Kidney epithelial cell (primary cell): ENCODE measurements around the gene ISG20L2. TPM values are rescaled to one million over a fixed set of nuclear protein-coding genes. Genes with fewer than 3 reads are reported as not detected.
A peak's percentile ranks its signal among the peaks of the same experiment; 100 is the strongest.
"Not testable (repeated sequence)": the region's sequence is repeated elsewhere in the genome, so short reads cannot be mapped to it uniquely, and the experiment has no call there.

ENCODE experiments used
- DNase-seq: peaks from one replicate; pipeline ENCODE4 v3.0.0-alpha.2; 2010; ENCODE audit warnings: low read depth
- H3K27me3 ChIP-seq: 2 replicates; pipeline ENCODE4 v1.6.0; 2011; ENCODE audit warnings: low read length; ENCODE audit not compliant: control insufficient read depth, insufficient read depth
- H3K36me3 ChIP-seq: 2 replicates; pipeline ENCODE4 v1.5.1; 2011; ENCODE audit warnings: low read length; ENCODE audit not compliant: control insufficient read depth, insufficient read depth
- H3K4me3 ChIP-seq: 2 replicates; pipeline ENCODE4 v1.5.1; 2011; ENCODE audit warnings: low read depth, mild to moderate bottlenecking, control low read depth, low read length
- CTCF ChIP-seq: IDR thresholded peaks from 2 replicates; pipeline ENCODE4 v1.5.1; 2011; ENCODE audit warnings: mild to moderate bottlenecking, moderate library complexity, low read length, control low read depth, inconsistent platforms; ENCODE audit not compliant: insufficient read depth, poor library complexity, severe bottlenecking
- total RNA-seq: library from RNA; depleted of rRNA; stranded (reverse); fragments of >200 nt; gene quantifications from 2 replicates; pipeline ENCODE4 v1.2.3, GENCODE V29; 2015

The ISG20L2 gene
- total RNA-seq, 1 donor from 2014 or later, result 17.7 TPM

- Histone ChIP-seq H3K36me3 (no peaks in the 10 kb centered on the region), H3K27me3 (no peaks in the 10 kb centered on the region), H3K4me3 (peak overlapping the region; percentile 87)
- no peak for TF ChIP-seq CTCF
- DNase-seq, result no peak
Measured at GRCh38 chr1:156766298-156767100, 37.9 kb upstream of the ISG20L2 start.

- H3K4me3 ChIP-seq, result no peak overlapping the region
- no peaks in the 10 kb centered on the region for H3K27me3 ChIP-seq
- DNase-seq, result no peak
- no peak for TF ChIP-seq CTCF
- H3K36me3 ChIP-seq, result no peaks in the 10 kb centered on the region
Measured at GRCh38 chr1:156765666-156766065, 37.1 kb upstream of the ISG20L2 start.

GRCh38 chr1:156765136-156765535, 36.6 kb upstream of the ISG20L2 start:
- not testable (repeated sequence) for H3K36me3 ChIP-seq, H3K27me3 ChIP-seq, H3K4me3 ChIP-seq, DNase-seq

- TF ChIP-seq CTCF, result no peak
- no peak for DNase-seq
- H3K36me3 ChIP-seq, result no peaks in the 10 kb centered on the region
- H3K27me3 ChIP-seq, result no peaks in the 10 kb centered on the region
- no peak overlapping the region for H3K4me3 ChIP-seq
Measured at GRCh38 chr1:156760796-156761104, 32.2 kb upstream of the ISG20L2 start.

GRCh38 chr1:156760092-156760795, 31.7 kb upstream of the ISG20L2 start:
- no peaks in the 10 kb centered on the region for H3K27me3 ChIP-seq
- no peak for DNase-seq
- no peak overlapping the region for H3K4me3 ChIP-seq
- no peak for TF ChIP-seq CTCF
- no peaks in the 10 kb centered on the region for H3K36me3 ChIP-seq

GRCh38 chr1:156757572-156758253, 29.1 kb upstream of the ISG20L2 start:
- not testable (repeated sequence) for H3K27me3 ChIP-seq, H3K36me3 ChIP-seq, H3K4me3 ChIP-seq, DNase-seq
